Gastrocnemius medialis (tissue), 4 donors: Measurements from ENCODE around the gene FKBP1A. TPM values are rescaled to one million over a fixed set of nuclear protein-coding genes. Genes with fewer than 3 reads are reported as not detected.

Experiments
- ATAC-seq, 2 donors: fragments of 150-250 bp; one replicate each; pipeline ENCODE4 v1.9.1; 2016
- DNase-seq, 2 donors: peaks; one replicate each; pipeline ENCODE4 v3.0.0-alpha.2; 2019
- H3K27ac ChIP-seq, 4 donors: fragments of 200-600 bp; sonication (generic); 1 replicate in 1 of 4; 2 replicates in 3 of 4; pipeline ENCODE4 v1.5.1; 2016 to 2018; ENCODE audit warnings: mild to moderate bottlenecking in 2 of 4, moderate library complexity in 1 of 4
- H3K27me3 ChIP-seq, 3 donors: fragments of 200-600 bp; sonication (generic) in 2 of 3; 1 replicate in 1 of 3; 2 replicates in 2 of 3; pipeline versions ENCODE4 v1.5.1 to v1.6.0; 2016 to 2019; ENCODE audit warnings: mild to moderate bottlenecking in 1 of 3, moderate library complexity in 1 of 3
- H3K36me3 ChIP-seq, 2 donors: fragments of 200-600 bp; sonication (generic) in 1 of 2; one replicate each; pipeline ENCODE4 v1.5.1; 2017 to 2018
- H3K4me1 ChIP-seq, 2 donors: fragments of 200-600 bp; sonication (generic) in 1 of 2; one replicate each; pipeline ENCODE4 v1.5.1; 2016 to 2017; ENCODE audit warnings: mild to moderate bottlenecking in 2 of 2
- H3K4me3 ChIP-seq, 4 donors: fragments of 200-600 bp; sonication (generic) in 3 of 4; 1 replicate in 1 of 4; 2 replicates in 3 of 4; pipeline ENCODE4 v1.5.1; 2016 to 2019; ENCODE audit warnings: mild to moderate bottlenecking in 2 of 4
- H3K9me3 ChIP-seq, 3 donors: fragments of 200-600 bp; sonication (generic) in 2 of 3; 1 replicate in 1 of 3; 2 replicates in 2 of 3; pipeline ENCODE4 v1.5.1; 2016 to 2019
- CTCF ChIP-seq, 5 experiments: fragments of 450-650 bp in 3 of 5; fragments of 200-600 bp in 2 of 5; sonication (generic) in 2 of 5; IDR thresholded peaks in 4 of 5; conservative IDR thresholded peaks in 1 of 5; 1 replicate in 4 of 5; 2 replicates in 1 of 5; pipeline ENCODE4 v1.5.1; 2016 to 2019; ENCODE audit warnings: antibody characterized with exemption in 5 of 5, mild to moderate bottlenecking in 3 of 5, moderate library complexity in 3 of 5
- POLR2A ChIP-seq, 2 donors: fragments of 450-650 bp; IDR thresholded peaks; one replicate each; pipeline ENCODE4 v1.6.1; 2017; ENCODE audit warnings: antibody characterized with exemption in 2 of 2, mild to moderate bottlenecking in 2 of 2, moderate library complexity in 2 of 2
- in situ Hi-C, 4 donors: fragments of 200-750 bp; cut with MboI; loops; one replicate each; pipeline versions ENCODE4 v1.15.0 to v1.8.0; 2017; ENCODE audit warnings: low sequenced_read_pairs in 4 of 4
- intact Hi-C: fragments of 100-400 bp; cut with DNase I; formaldehyde crosslinking; loops from one replicate; pipeline ENCODE4 v1.15.1; 2023; ENCODE audit warnings: low total_unique reads
- total RNA-seq, 4 donors: library from RNA; depleted of rRNA; stranded (reverse); fragments of >200 nt; gene quantifications; one replicate each; pipeline versions ENCODE4 v1.1.0 to v1.2.3, GENCODE V29; 2016

FKBP1A gene
- total RNA-seq, 4 donors from 2014 or later: 27.7 to 89.4 (median 52.5) TPM

- intact Hi-C loops (no loop called here), in situ Hi-C loops (loop anchor here in 1 of 4 donors (5.0 kb wide), 1 partner anchor 69 kb away; no protein-coding TSS in a partner anchor)
- Histone ChIP-seq H3K9me3 (no peaks in the 10 kb centered on the region), H3K27ac (peak overlapping the region; percentile 93 to 99 (median 97)), H3K36me3 (no peaks in the 10 kb centered on the region), H3K4me3 (no peak overlapping the region), H3K27me3 (no peaks in the 10 kb centered on the region), H3K4me1 (peaks cover 63 to 75% of the 10 kb centered on the region in 2 donors)
- DNase-seq: peak in 1 of 2 donors; percentile 43
- ATAC-seq: no peak
- TF ChIP-seq CTCF (IDR thresholded peaks at IDR 0.05 in 4 of 5, conservative IDR thresholded peaks at IDR 0.05 in 1 of 5) (no peak), POLR2A (IDR thresholded peaks at IDR 0.05) (no peak)
Measured at GRCh38 chr20:1327827-1328679, 64.8 kb downstream of the FKBP1A start.

GRCh38 chr20:1327241-1327653 lies 65.6 kb downstream of the FKBP1A start:
- in situ Hi-C loops (loop anchor here in 1 of 4 donors (5.0 kb wide), 1 partner anchor 70 kb away; no protein-coding TSS in a partner anchor), intact Hi-C loops (no loop called here)
- Histone ChIP-seq H3K4me3 (no peak overlapping the region), H3K27ac (peak overlapping the region; percentile 93 to 99 (median 97)), H3K9me3 (no peaks in the 10 kb centered on the region), H3K4me1 (peaks cover 63 to 81% of the 10 kb centered on the region in 2 donors), H3K36me3 (no peaks in the 10 kb centered on the region), H3K27me3 (no peaks in the 10 kb centered on the region)
- DNase-seq: no peak
- TF ChIP-seq POLR2A (IDR thresholded peaks at IDR 0.05) (no peak), CTCF (IDR thresholded peaks at IDR 0.05 in 4 of 5, conservative IDR thresholded peaks at IDR 0.05 in 1 of 5) (no peak)
- ATAC-seq: no peak

GRCh38 chr20:1326031-1326930 lies 66.6 kb downstream of the FKBP1A start:
- Histone ChIP-seq H3K9me3 (no peaks in the 10 kb centered on the region), H3K4me1 (peaks cover 61 to 78% of the 10 kb centered on the region in 2 donors), H3K27me3 (no peaks in the 10 kb centered on the region), H3K4me3 (peak overlapping the region; percentile 63 to 94 (median 81)), H3K36me3 (no peaks in the 10 kb centered on the region), H3K27ac (peak overlapping the region; percentile 93 to 99 (median 97))
- DNase-seq (peak; percentile 17 to 50), ATAC-seq (peak; percentile 14 to 18)
- in situ Hi-C loops: loop anchor here in 1 of 4 donors (5.0 kb wide), 1 partner anchor 71 kb away; no protein-coding TSS in a partner anchor
- intact Hi-C loops: no loop called here
- TF ChIP-seq CTCF (IDR thresholded peaks at IDR 0.05 in 4 of 5, conservative IDR thresholded peaks at IDR 0.05 in 1 of 5): no peak
- TF ChIP-seq POLR2A (IDR thresholded peaks at IDR 0.05): no peak

- H3K36me3 ChIP-seq: no peaks in the 10 kb centered on the region
- H3K27ac ChIP-seq: peak overlapping the region; percentile 93 to 99 (median 97)
- peaks cover 53 to 69% of the 10 kb centered on the region in 2 donors for H3K4me1 ChIP-seq
- in situ Hi-C loops: loop anchor here in 1 of 4 donors (5.0 kb wide), 1 partner anchor 72 kb away; no protein-coding TSS in a partner anchor
- H3K9me3 ChIP-seq: no peaks in the 10 kb centered on the region
- intact Hi-C loops: loop anchor here (1.0 to 2.0 kb wide), 2 partner anchors 68 to 141 kb away; partner anchors contain the start of genes FKBP1A and NSFL1C
- peak; percentile 79 for ATAC-seq
- H3K27me3 ChIP-seq: no peaks in the 10 kb centered on the region
- H3K4me3 ChIP-seq: peak overlapping the region; percentile 63 to 94 (median 81)
- DNase-seq: peak; percentile 96 to 97
- peak in 3 of 5 experiments; percentile 21 to 45 (median 44) for TF ChIP-seq CTCF (IDR thresholded peaks at IDR 0.05 in 4 of 5, conservative IDR thresholded peaks at IDR 0.05 in 1 of 5)
- TF ChIP-seq POLR2A (IDR thresholded peaks at IDR 0.05): peak; percentile 92 to 94
Measured at GRCh38 chr20:1325173-1326030, 67.5 kb downstream of the FKBP1A start.
